ENCODE measurements around the gene CD14.
A peak's percentile ranks its signal among the peaks of the same experiment; 100 is the strongest.
"Not testable (repeated sequence)": the region's sequence is repeated elsewhere in the genome, so short reads cannot be mapped to it uniquely, and the experiment has no call there.

The CD14 gene

DNA sequence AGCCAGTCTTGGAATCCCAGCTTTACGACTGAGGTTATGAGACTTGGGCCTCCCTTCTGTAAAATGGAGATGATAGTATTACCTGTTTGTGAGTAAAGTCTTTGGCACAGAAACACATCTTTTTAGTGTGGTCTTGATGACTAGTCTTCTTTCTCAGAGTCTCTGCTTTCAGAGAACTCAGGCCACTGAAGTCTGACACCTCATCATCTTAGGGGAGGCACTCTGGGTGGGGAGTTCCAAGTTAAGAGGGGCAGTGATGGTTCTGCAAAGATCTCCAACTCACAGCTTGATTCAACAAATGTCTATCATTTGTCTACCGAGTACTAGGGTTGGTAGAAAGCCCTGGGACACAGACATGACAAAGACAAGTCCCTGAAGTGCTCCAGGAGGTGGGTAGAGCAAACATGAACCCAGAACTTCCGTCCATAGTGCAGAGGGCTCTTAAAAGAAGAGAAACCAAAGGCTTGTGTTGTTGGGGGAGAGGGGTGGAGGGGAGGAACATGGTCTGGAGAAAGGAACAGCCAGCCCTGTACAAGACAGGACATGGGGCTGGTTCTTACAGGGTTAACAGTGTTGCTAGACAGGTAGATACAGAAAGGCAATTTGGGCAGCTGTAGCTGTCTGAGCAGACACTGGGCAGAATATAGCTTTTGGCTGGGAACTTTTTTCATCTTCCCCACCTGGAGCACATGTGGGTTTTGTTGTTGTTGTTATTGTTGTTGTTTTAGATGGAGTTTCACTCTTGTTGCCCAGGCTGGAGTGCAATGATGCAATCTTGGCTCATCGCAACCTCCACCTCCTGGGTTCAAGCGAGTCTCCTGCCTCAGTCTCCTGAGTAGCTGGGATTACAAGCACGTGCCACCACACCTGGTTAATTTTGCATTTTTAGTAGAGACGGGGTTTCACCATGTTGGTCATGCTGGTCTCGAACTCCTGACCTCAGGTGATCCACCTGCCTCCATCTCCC lies 2.6 kb upstream of the CD14 start:
- DNase-seq (ENCODE audit: low read depth in 2 of 2, low spot score in 1 of 2): no peak

DNA sequence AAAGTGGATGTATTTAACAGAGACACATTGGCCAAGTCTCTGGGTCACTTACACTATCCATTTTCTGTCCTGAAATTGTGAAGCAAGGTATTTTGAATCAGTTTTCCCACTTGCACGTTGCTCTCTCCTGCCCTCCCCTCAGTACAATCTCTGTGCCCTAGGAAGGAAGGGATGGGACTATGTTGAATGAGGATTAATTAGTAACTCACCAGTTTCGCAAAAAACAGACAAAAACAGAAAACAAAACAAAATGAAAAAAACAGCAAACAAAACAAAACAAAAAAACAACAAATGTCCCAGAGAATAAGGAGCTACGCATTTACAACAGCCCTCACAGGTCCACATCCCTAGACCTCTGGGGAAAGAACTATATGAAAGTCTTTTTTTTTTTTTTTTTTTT lies 1.1 kb upstream of the CD14 start:
- no peak for DNase-seq (ENCODE audit: low read depth in 2 of 2, low spot score in 1 of 2)

DNA sequence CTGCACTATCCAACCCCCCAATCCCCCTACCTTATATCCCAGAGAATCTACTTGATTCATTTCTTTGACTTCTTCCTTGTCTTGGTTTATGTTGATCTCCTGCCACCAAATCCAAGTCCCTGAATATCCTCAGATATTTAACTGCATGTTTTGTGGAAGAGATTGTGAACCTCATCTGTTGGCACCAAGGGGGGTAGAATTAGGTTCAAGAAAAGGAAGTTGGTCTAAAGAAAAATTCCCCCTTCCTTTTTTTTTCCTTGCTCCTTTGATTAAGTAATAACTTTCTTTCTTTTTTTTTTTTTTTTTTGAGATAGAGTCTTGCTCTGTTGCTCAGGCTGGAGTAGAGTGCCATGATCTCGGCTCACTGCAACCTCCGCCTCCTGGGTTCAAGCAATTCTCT lies 526 bp upstream of the CD14 start:
- no peak for DNase-seq (ENCODE audit: low read depth in 2 of 2, low spot score in 1 of 2)

DNA sequence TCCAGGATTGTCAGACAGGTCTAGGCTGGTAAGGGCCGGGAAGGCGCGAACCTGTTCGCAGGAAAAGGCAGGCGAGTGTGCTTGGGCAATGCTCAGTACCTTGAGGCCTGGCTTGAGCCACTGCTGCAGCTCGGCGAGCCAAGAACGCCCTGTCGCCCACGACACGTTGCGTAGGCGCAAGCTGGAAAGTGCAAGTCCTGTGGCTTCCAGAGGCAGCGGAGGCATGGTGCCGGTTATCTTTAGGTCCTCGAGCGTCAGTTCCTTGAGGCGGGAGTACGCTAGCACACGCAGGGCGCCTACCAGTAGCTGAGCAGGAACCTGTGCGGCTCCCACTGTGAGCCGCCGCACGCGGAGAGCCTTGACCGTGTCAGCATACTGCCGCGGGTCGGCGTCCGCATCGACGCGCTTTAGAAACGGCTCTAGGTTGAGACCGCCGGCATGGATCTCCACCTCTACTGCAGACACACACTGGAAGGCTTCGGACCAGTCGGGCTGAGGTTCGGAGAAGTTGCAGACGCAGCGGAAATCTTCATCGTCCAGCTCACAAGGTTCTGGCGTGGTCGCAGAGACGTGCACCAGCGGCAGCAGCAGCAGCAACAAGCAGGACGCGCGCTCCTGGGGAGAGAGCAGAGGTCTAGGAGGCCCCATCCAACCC lies 482 bp downstream of the CD14 start:
- DNase-seq (ENCODE audit: low read depth in 2 of 2, low spot score in 1 of 2): peak in 1 of 2 donors; percentile 18

DNA sequence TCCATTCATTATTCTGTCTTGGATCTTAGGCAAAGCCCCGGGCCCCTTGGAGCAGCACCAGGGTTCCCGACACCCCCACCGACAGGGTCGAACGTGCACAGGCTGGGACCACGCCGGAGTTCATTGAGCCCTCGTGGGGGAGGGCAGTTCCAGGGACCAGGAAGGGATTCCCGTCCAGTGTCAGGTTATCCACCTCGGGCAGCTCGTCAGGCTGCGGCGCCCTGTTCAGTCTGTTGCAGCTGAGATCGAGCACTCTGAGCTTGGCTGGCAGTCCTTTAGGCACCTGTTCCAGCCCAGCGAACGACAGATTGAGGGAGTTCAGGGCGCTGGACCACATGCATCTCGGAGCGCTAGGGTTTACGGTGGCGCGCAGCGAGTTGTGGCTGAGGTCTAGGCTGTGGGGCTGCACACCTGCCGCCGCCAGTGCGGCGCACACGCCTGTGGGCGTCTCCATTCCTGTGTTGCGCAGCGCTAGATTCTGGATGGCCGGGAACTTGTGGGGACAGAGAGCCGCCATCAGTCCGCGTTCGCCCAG lies 1.1 kb downstream of the CD14 start:
- no peak for DNase-seq (ENCODE audit: low read depth in 2 of 2, low spot score in 1 of 2)

DNA sequence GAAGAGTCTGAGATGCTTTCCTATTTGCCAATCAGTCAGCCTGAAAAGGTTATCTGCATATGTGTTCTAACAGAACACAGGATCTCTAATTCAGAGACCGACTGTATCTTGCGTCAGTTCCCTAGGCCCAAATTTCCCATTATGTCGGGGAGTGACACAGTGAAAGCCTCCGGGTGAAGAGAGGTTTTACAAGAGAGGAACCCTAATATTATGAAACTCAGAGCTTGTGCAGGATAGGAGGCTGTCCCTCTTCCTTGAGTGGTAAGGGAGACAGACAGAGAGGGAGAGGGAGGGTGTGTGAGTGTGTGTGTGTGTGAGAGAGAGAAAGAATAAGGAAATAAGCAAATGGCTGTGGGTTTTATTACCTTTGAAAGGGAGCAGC lies 1.9 kb downstream of the CD14 start:
- no peak for DNase-seq (ENCODE audit: low read depth in 2 of 2, low spot score in 1 of 2)

DNA sequence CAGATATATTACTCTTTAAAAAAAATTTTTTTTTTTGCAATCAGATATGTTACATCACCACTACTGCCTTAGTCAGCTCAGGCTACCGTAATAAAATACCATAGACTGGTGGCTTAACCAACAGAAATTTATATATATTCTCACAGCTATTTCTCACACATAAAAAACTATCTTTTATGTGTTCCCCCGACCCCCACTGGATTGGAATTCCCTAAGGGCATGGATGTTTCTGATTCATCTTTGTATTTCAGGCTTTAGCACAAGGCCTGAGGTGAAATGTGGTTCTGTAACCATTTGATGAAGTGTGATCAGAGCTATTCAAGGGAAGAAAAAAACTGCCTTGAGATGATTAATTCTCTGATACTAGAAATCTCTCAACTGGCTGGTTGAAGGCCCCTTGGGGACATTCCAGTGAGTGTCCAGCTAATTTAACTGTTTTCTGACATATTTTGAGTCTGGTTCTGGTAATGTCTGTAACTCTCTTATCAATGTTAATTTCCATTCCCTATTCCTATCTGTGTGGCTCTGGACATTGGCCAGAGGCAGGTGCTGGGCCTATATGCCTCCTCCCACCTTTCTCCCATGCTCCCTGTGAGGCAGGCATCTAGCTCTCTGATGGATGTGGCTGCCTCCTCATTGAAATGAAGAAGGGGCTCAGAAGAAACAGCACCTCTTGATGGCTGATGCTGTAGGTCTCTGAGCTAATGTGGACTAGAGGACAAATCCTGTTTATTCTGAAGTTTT lies 2.5 kb downstream of the CD14 start:
- no peak for DNase-seq (ENCODE audit: low read depth in 2 of 2, low spot score in 1 of 2)

DNA sequence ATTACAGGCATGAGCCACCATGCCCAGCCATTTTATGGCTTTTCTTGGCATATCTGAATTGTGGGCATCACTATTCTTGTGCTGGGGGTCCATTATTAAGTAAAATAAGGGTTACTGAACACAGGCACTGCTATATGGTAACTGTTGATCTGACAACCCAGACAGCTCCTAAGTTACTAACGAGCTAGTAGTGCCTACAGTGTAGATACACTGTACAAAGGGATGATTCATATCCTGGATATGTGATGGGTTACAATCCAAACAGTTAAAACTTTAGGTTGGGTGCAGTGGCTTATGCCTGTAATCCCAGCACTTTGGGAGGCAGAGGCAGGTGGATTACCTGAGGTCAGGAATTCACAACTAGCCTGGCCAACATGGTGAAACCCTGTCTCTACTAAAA lies 4.3 kb downstream of the CD14 start:
- no peak for DNase-seq (ENCODE audit: low read depth in 2 of 2, low spot score in 1 of 2)

DNA sequence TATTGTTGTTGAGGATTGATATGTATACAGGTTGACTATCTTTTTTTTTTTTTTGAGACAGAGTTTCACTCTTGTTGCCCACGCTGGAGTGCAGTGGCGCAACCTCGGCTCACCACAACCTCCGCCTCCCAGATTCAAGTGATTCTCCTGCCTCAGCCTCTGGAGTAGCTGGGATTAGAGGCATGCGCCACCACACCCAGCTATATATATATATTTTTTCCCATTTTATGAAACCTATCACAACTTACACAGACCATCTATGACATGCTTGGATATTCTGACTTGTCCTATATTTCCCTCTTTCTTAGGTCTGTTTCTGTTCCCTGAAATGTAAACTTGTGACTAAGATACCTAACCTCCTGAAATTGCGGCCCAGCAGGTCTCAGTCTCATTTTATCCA lies 5.0 kb downstream of the CD14 start:
- DNase-seq (ENCODE audit: low read depth in 2 of 2, low spot score in 1 of 2): no peak

DNA sequence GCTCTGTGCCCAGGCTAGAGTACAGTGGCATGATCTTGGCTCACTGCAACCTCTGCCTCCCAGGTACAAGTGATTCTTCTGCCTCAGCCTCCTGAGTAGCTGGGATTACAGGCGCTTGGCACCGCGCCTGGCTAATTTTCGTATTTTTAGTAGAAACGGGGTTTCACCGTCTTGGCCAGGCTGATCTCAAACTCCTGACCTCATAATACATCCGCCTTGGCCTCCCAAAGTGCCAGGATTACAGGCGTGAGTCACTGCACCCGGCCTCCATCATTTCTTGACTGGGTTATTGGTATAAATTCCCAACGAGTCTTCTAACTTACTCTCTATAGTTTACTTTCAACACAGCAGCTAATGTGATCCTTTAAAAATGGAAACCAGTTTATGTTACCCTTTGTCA lies 8.1 kb downstream of the CD14 start:
- not testable (repeated sequence) for DNase-seq (ENCODE audit: low read depth in 2 of 2, low spot score in 1 of 2)

DNA sequence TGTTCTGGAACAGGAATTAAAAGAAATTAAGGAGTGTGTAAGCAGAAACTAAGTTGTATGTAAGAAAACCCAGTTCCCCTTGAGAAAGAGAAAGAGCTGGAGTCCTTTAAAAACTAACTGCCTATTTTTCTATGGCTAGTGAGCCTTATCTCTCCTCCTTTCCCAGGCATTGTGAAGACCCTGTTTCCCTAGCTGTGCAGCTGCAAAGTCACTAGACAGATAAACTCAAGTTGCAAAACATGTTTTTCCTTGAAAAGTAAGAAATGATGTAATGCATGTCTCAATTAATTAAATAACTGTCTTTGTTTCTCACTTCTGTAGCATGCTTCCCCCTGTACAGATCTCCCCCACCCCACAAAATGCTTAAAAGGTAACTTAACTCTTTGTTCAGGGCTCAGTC lies 9.9 kb downstream of the CD14 start:
- DNase-seq (ENCODE audit: low read depth in 2 of 2, low spot score in 1 of 2): not testable (repeated sequence)

DNA sequence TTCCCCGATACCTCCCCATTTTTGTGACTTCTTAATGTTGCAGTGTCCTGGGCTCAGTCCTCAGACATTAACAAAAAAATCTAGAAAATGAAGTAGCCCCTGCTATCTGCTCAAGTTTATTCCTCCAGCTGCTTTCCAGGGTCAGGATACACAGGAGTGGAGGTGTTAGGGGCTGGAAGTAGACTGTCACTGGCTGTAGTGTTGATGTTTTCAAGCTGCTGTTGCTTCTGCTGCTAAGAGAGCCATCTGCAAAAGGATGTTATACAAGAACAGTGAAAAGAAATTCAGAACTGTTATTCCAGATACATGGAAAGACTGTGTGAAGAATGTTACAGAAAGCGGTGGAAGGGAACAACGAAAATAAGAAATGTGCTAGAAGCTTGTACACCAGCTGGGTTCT lies 10.7 kb downstream of the CD14 start:
- DNase-seq (ENCODE audit: low read depth in 2 of 2, low spot score in 1 of 2): no peak

DNA sequence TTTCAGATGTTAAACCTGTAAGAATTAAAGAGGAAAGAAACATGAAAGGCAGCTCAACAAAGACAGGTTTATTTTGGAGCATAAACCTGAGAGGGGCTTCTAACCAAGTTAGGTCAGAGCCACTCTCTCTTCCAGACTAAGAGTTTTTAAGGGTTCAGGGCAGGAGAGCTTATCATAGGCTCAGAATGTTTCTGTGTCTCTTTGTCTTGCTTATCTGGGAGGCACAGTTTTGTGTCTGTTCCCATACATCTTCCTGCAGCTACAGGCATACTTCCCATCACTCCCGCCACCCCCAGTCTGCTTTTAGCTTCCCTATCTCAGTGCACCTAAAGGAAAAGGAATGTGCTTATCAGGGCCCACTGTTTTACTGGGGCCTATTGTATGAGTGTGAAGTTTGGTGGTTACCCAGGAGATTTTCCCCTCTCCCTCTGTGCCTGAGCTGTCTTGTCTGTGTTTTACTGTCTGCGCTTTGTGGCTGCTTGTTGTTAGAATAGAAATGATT lies 21.9 kb downstream of the CD14 start:
- DNase-seq (ENCODE audit: low read depth in 2 of 2, low spot score in 1 of 2): no peak

DNA sequence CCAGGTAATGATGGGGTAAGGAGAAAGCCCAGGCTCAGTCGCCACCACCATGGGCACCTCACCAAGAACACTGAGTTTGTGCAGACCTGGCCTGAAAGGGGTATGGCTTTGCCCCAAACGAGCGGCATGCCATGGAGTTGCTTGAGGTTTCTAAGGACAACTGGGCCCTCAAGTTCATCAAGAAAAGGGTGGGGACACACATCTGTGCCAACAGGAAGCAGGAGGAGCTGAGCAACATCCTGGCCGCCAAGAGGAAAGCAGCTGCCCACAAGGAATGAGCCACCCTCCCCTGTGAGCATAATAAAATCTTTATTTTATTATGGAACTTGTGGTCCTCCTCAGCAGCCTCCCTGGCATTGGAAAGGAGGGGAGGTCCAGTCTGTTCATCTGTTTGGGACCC lies 23.8 kb downstream of the CD14 start:
- no peak for DNase-seq (ENCODE audit: low read depth in 2 of 2, low spot score in 1 of 2)

DNA sequence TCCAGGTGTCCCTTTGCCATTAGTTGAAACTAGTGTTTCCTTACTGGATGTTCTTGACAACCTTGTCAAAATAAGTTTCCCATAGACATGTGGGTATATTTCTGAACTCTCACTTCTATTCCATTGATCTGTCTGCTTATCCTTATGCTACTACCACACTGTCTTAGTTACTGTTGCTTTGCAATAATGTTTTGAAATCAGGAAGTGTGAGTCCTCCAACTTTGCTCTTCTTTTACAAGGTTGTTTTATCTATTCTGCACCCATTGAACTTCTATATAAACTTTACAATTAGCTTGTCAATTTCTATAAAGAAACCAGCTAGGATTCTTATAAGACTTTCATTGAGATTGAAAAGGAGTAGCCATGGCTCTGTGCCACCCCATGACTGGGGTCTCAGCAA lies 24.3 kb downstream of the CD14 start:
- no peak for DNase-seq (ENCODE audit: low read depth in 2 of 2, low spot score in 1 of 2)

DNA sequence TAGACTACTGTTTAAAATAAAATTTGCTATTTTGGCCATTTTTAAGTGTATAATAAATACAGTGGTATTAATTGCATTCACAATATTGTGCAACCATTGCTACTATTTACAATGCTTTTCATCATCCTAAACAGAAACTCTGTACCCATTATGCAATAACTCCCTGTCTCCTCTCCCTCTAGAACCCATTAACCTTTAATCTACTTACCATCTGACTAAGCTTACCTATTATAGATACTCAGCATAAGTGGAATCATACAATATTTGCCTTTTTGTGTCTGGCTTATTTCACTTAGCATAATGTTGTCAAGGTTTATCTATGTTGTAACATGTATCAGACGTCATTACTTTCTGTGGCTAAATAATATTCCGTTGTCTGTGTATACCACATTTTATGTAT lies 25.9 kb downstream of the CD14 start:
- no peak for DNase-seq (ENCODE audit: low read depth in 2 of 2, low spot score in 1 of 2)

DNA sequence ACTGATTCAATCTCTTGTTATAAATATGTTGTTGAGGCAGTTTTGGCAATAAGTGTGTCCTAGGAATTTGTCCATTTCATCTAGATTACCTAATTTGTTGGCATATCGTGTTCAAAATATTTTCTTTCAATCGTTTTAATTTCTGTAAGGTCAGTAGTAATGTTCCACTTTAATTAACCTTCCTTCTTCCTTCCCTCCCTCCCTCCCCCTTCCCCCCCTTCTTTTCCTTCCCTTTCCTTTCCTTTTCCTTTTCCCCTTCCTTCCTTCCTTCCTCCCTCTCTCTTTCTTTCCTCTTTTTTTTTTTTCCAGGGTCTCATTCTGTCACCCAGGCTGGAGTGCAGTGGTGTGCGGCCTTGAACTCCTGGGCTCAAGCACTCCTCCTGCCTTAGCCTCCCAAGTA lies 27.1 kb downstream of the CD14 start:
- no peak for DNase-seq (ENCODE audit: low read depth in 2 of 2, low spot score in 1 of 2)

DNA sequence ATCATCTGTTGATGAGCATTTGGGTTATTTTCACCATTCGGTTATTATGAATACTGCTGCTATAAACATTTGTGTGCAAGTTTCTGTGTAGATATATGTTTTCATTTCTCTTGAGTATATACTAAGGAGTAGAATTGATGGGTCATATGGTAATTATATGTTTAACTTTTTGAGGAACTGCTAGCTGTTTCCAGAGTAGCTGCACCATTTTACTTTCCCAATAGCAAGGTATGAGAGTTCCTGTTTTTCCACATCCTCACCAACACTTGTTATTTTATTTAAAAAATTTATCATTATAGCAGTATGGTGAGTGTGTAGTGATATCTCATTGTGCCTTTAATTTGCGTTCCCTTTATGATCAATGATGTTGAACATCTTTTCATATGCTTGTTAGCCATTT lies 29.2 kb downstream of the CD14 start:
- no peak for DNase-seq (ENCODE audit: low read depth in 2 of 2, low spot score in 1 of 2)

DNA sequence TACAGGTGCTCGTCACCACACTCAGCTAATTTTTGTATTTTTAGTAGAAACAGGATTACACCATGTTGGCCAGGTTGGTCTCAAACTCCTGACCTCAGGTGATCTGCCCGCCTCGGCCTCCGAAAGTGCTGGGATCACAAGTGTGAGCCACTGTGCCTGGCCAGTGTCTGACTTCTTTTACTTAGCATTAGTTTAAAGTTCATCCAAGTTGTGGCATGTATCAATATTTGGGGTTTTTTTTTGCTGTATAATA lies 29.6 kb downstream of the CD14 start:
- DNase-seq (ENCODE audit: low read depth in 2 of 2, low spot score in 1 of 2): not testable (repeated sequence)

DNA sequence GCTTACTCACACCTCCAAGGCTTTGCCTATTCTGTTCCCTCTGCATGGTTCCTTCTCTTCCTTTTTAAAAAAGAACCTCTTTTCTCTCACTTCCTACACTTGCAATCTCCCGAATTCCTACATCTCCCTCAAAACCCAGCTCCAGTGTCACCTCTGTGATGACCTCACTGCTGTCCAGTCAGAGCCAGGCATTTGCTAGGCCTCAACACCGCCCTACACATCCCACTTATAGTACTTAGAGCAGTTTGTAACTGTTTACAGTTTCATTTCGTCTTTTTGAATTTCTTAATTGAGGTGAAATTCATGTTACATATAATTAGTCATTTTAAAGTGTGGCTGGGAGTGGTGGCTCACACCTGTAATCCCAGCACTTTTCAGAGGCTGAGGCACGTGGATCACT lies 30.8 kb downstream of the CD14 start:
- DNase-seq (ENCODE audit: low read depth in 2 of 2, low spot score in 1 of 2): no peak

DNA sequence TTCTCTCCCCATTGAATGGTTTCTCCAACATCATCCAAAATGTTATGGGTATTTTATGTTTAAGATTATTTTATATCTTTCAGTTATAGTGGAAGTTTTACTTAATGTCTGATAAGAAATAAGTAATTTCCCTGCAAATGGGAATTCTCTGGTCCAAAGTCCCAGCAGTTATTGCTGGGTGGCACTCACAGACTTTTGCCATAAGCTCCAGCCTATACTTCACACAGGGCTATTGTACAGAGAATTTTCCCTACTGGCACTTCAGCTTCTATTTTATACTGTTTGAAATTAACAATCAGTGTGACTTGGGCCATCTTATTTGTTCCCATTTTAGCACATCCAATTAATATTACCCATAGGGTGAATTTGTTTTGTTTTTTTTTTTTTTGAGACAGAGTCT lies 32.9 kb downstream of the CD14 start:
- no peak for DNase-seq (ENCODE audit: low read depth in 2 of 2, low spot score in 1 of 2)

DNA sequence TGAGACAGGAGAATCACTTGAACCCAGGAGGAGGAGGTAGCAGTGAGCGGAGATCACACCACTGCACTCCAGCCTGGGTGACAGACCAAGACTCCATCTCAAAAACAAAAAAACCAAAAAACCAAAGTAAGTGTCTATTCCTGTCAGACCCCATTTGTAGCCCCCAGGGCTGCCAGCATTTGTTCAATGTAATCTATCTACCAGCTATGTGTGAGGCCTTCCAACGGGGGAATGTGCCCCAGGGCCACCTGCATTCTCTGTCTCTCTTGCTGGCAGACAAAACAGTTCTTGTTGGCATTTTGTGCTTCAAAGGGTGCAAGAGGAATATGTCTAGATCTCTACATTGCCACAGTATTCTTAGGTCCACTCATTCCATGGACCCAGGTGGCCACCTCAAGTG lies 34.1 kb downstream of the CD14 start:
- no peak for DNase-seq (ENCODE audit: low read depth in 2 of 2, low spot score in 1 of 2)

Measured in stimulated activated CD8-positive, alpha-beta memory T cell treated with anti-CD3 and anti-CD28 coated beads, Interleukin-4, amount 100 ng/mL, for 4 hours (primary cell).